Measurements from ENCODE around the gene OTULIN. TPM values are rescaled to one million over a fixed set of nuclear protein-coding genes. Genes with fewer than 3 reads are reported as not detected.

Gene OTULIN
- total RNA-seq, 2 experiments from 2014 or later = 28.7 to 45.6 TPM

DNA sequence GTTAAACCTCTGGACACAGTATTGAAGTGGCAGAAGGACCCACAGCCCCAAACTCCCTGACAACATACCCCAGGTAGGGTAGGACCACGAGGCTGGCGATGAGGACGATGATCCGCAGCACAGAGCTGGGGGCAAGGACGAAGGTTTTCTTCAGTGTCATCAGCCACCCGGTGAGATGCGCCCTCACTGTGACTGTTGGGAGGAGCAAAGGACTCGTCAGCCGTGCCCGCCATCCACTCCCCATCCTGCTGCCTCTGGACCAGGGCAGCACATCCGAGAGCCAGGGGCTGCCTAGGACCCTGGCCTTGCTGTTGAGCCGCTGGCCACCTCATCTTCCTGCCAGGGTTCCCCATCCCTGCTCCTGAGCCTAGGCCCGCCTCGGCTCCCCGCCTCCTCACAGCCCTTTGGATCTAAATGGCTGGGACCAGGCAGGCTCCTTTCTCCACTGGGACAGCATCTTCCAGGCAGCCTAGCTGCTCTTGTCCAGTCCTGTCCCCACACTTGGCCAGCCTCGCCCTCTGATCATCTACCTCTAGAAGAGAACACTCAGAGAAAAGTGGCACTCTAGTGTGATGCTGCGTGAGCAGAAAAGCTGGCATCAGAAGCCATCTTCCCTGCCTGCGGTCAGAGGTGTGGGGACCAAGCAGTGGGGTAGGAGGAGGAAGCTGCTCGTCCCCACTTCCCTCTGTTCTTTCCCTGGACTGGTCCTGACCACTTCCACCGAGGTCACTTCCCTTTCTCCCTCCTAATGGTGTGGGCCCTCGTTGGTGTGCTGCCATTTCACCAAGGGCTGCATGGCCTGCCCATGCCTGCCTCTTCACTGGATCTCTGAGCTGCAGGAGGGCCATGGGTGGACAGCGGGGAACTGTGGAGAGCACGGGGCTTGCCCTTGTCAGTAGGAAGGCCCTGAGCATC is 49.2 kb downstream of the OTULIN start:
- no peak overlapping the region for H3K4me2 ChIP-seq (ENCODE audit: low read length)
- DNase-seq (ENCODE audit: low spot score) = no peak
- no peaks in the 10 kb centered on the region for H3K9me2 ChIP-seq (ENCODE audit: insufficient read depth, low read length)
- H3K4me3 ChIP-seq (ENCODE audit: low read depth, low read length, poor library complexity, severe bottlenecking) = no peak overlapping the region
- H2AFZ ChIP-seq (ENCODE audit: low read length) = no peak overlapping the region
- H3K79me2 ChIP-seq (ENCODE audit: insufficient read depth, low read depth, low read length) = no peaks in the 10 kb centered on the region
- no peaks in the 10 kb centered on the region for H3K9me3 ChIP-seq (ENCODE audit: low read length)
- TF ChIP-seq EZH2phosphoT487 (IDR thresholded peaks at IDR 0.05; ENCODE audit: borderline replicate concordance, low read depth, low read length) = no peak
- TF ChIP-seq, protein P1, sequence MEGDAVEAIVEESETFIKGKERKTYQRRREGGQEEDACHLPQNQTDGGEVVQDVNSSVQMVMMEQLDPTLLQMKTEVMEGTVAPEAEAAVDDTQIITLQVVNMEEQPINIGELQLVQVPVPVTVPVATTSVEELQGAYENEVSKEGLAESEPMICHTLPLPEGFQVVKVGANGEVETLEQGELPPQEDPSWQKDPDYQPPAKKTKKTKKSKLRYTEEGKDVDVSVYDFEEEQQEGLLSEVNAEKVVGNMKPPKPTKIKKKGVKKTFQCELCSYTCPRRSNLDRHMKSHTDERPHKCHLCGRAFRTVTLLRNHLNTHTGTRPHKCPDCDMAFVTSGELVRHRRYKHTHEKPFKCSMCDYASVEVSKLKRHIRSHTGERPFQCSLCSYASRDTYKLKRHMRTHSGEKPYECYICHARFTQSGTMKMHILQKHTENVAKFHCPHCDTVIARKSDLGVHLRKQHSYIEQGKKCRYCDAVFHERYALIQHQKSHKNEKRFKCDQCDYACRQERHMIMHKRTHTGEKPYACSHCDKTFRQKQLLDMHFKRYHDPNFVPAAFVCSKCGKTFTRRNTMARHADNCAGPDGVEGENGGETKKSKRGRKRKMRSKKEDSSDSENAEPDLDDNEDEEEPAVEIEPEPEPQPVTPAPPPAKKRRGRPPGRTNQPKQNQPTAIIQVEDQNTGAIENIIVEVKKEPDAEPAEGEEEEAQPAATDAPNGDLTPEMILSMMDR (conservative IDR thresholded peaks at IDR 0.05; ENCODE audit: low read length) = no peak
- H3K36me3 ChIP-seq (ENCODE audit: insufficient read depth, low read length) = peaks cover 82% of the 10 kb centered on the region
- H4K20me1 ChIP-seq (ENCODE audit: insufficient read depth, low read length) = no peaks in the 10 kb centered on the region
- BruUV-seq (replicated peaks) = no TSS peak
- intact Hi-C loops (cut with micrococcal nuclease; ENCODE audit: unreplicated experiment) = no loop called here
- POLR2A ChIA-PET = no interaction called here
- CTCF ChIA-PET (ENCODE audit: unreplicated experiment) = no interaction called here
- no peaks in the 10 kb centered on the region for H3K4me1 ChIP-seq (ENCODE audit: insufficient read depth, low read length, poor library complexity, severe bottlenecking)
- H3K27ac ChIP-seq (ENCODE audit: low read depth, low read length, poor library complexity, severe bottlenecking) = no peak overlapping the region

DNA sequence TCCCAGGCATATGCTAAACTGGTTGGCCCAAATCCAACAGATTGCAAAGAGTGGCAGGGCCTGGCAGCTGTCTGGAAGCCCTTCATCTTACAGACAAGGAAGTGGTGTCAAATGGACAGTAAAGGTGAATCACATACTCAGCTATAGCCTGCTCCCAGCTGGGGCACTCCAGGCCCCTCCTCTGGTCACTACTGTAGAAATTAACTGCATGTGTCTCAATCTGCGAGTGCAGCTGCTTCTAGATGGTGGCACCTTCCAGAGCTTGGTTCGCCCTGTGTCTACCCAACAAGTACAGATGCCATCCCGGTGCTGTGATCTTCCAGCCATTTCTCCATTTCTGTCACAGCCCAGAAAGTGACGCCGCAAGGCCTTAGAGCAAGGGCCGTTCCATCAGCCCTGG is 50.2 kb downstream of the OTULIN start:
- H3K27ac ChIP-seq (ENCODE audit: low read depth, low read length, poor library complexity, severe bottlenecking) = no peak overlapping the region
- no peaks in the 10 kb centered on the region for H3K79me2 ChIP-seq (ENCODE audit: insufficient read depth, low read depth, low read length)
- H3K4me3 ChIP-seq (ENCODE audit: low read depth, low read length, poor library complexity, severe bottlenecking) = no peak overlapping the region
- H3K9me3 ChIP-seq (ENCODE audit: low read length) = no peaks in the 10 kb centered on the region
- TF ChIP-seq, protein P1 (conservative IDR thresholded peaks at IDR 0.05; ENCODE audit: low read length) = no peak
- TF ChIP-seq EZH2phosphoT487 (IDR thresholded peaks at IDR 0.05; ENCODE audit: borderline replicate concordance, low read depth, low read length) = no peak
- H3K36me3 ChIP-seq (ENCODE audit: insufficient read depth, low read length) = peaks cover 73% of the 10 kb centered on the region
- ChIA-PET CTCF (ENCODE audit: unreplicated experiment) (no interaction called here), POLR2A (no interaction called here)
- H4K20me1 ChIP-seq (ENCODE audit: insufficient read depth, low read length) = no peaks in the 10 kb centered on the region
- H3K4me2 ChIP-seq (ENCODE audit: low read length) = no peak overlapping the region
- H2AFZ ChIP-seq (ENCODE audit: low read length) = no peak overlapping the region
- intact Hi-C loops (cut with micrococcal nuclease; ENCODE audit: unreplicated experiment) = no loop called here
- no TSS peak for BruUV-seq (replicated peaks)
- H3K4me1 ChIP-seq (ENCODE audit: insufficient read depth, low read length, poor library complexity, severe bottlenecking) = no peaks in the 10 kb centered on the region
- DNase-seq (ENCODE audit: low spot score) = no peak
- no peaks in the 10 kb centered on the region for H3K9me2 ChIP-seq (ENCODE audit: insufficient read depth, low read length)

DNA sequence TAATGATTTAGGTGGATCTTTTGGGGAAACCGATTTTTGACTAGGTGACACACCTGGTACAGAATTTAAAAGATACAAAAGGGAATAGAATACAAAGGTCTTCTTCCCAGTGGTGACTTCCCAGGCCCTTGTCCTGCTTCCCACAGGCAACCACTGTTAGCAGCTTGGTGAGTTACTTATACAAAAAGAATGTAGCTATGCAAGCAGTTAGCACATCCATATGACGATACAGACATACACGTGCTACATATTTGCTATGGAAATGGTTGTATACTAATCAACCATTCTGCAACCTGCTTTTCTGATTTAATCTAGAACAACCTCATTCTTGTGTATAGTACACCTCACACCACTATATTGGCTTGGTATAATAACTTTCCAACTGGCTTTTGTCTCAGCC is 51.0 kb downstream of the OTULIN start:
- H3K4me3 ChIP-seq (ENCODE audit: low read depth, low read length, poor library complexity, severe bottlenecking) = no peak overlapping the region
- H3K9me2 ChIP-seq (ENCODE audit: insufficient read depth, low read length) = no peaks in the 10 kb centered on the region
- no peak overlapping the region for H3K4me2 ChIP-seq (ENCODE audit: low read length)
- intact Hi-C loops (cut with micrococcal nuclease; ENCODE audit: unreplicated experiment) = no loop called here
- no peaks in the 10 kb centered on the region for H3K9me3 ChIP-seq (ENCODE audit: low read length)
- BruUV-seq (replicated peaks) = no TSS peak
- TF ChIP-seq, protein P1 (conservative IDR thresholded peaks at IDR 0.05; ENCODE audit: low read length) = no peak
- no peak for TF ChIP-seq EZH2phosphoT487 (IDR thresholded peaks at IDR 0.05; ENCODE audit: borderline replicate concordance, low read depth, low read length)
- peaks cover 66% of the 10 kb centered on the region for H3K36me3 ChIP-seq (ENCODE audit: insufficient read depth, low read length)
- no peak overlapping the region for H3K27ac ChIP-seq (ENCODE audit: low read depth, low read length, poor library complexity, severe bottlenecking)
- no peaks in the 10 kb centered on the region for H4K20me1 ChIP-seq (ENCODE audit: insufficient read depth, low read length)
- no peak overlapping the region for H2AFZ ChIP-seq (ENCODE audit: low read length)
- H3K4me1 ChIP-seq (ENCODE audit: insufficient read depth, low read length, poor library complexity, severe bottlenecking) = no peaks in the 10 kb centered on the region
- H3K79me2 ChIP-seq (ENCODE audit: insufficient read depth, low read depth, low read length) = no peaks in the 10 kb centered on the region
- no peak for DNase-seq (ENCODE audit: low spot score)
- ChIA-PET POLR2A (no interaction called here), CTCF (ENCODE audit: unreplicated experiment) (no interaction called here)
